Measurements from ENCODE around the gene SELL. TPM values are rescaled to one million over a fixed set of nuclear protein-coding genes. Genes with fewer than 3 reads are reported as not detected.
"Not testable (repeated sequence)": the region's sequence is repeated elsewhere in the genome, so short reads cannot be mapped to it uniquely, and the experiment has no call there.

Gene SELL
- total RNA-seq, 1 donor from 2014 or later = 115 TPM

- no peak overlapping the region for H3K4me3 Mint-ChIP-seq
- H3K36me3 Mint-ChIP-seq (ENCODE audit: low read depth) = no peaks in the 10 kb centered on the region
- DNase-seq (ENCODE audit: low spot score) = no peak
- peaks cover 17% of the 10 kb centered on the region for H3K27me3 Mint-ChIP-seq (ENCODE audit: insufficient read depth)
- no peaks in the 10 kb centered on the region for H3K9me3 Mint-ChIP-seq
- H3K4me1 Mint-ChIP-seq (ENCODE audit: low read depth) = no peaks in the 10 kb centered on the region
- intact Hi-C loops (cut with micrococcal nuclease) = no loop called here
- H3K27ac Mint-ChIP-seq = no peak overlapping the region
These were observed 15.4 kb upstream of the SELL start for GRCh38 chr1:169726851-169727250.

- DNase-seq (ENCODE audit: low spot score) = no peak
- no peaks in the 10 kb centered on the region for H3K9me3 Mint-ChIP-seq
- peaks cover 17% of the 10 kb centered on the region for H3K27me3 Mint-ChIP-seq (ENCODE audit: insufficient read depth)
- H3K36me3 Mint-ChIP-seq (ENCODE audit: low read depth) = no peaks in the 10 kb centered on the region
- H3K4me1 Mint-ChIP-seq (ENCODE audit: low read depth) = no peaks in the 10 kb centered on the region
- intact Hi-C loops (cut with micrococcal nuclease) = no loop called here
- H3K4me3 Mint-ChIP-seq = no peak overlapping the region
- no peak overlapping the region for H3K27ac Mint-ChIP-seq
These were observed 14.5 kb upstream of the SELL start for GRCh38 chr1:169725930-169726329.

DNA sequence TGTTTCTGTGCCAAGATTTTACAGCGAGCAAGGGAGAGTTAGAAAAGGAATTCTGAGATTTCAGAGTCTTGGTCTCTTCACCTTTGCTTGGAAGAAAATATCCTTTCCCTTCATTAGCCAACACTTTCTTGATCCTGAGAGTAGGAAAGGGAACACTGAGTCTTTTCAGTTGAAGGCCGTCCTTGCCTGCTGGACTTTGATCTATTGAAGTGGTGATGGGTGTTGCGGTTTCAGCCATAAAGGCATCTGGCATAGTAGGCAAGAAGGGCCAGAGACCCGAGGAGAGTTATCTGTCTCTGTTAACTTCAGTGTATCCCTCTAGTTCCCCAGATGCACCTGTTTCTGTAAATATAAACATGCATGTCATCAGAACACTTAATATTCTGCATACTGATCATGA lies 12.7 kb upstream of the SELL start:
- intact Hi-C loops (cut with micrococcal nuclease) = no loop called here
- H3K27me3 Mint-ChIP-seq (ENCODE audit: insufficient read depth) = peaks cover 12% of the 10 kb centered on the region
- H3K27ac Mint-ChIP-seq = no peak overlapping the region
- no peaks in the 10 kb centered on the region for H3K4me1 Mint-ChIP-seq (ENCODE audit: low read depth)
- DNase-seq (ENCODE audit: low spot score) = no peak
- H3K4me3 Mint-ChIP-seq = no peak overlapping the region
- H3K36me3 Mint-ChIP-seq (ENCODE audit: low read depth) = no peaks in the 10 kb centered on the region
- H3K9me3 Mint-ChIP-seq = no peaks in the 10 kb centered on the region

DNA sequence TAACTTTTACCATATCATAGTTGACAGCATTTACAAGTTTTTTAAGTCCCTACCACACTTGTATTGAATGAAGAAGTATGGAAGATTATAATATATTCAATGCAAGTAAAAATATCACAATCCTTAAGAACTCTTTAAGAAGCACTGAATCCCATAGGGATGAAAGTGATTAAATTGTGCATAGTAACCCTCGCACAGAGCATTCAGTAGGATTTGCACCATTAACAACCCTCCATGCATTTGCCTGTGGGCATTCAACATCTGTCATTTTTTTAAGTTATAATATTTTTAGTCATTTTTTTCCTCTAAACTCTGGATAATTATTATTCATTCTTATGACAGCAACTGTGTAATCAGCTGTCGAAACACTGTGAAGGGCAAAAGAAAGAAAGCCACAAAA lies 12.3 kb upstream of the SELL start:
- H3K27me3 Mint-ChIP-seq (ENCODE audit: insufficient read depth) = peaks cover 15% of the 10 kb centered on the region
- peaks cover under 1% of the 10 kb centered on the region for H3K36me3 Mint-ChIP-seq (ENCODE audit: low read depth)
- intact Hi-C loops (cut with micrococcal nuclease) = no loop called here
- H3K27ac Mint-ChIP-seq = no peak overlapping the region
- H3K4me3 Mint-ChIP-seq = no peak overlapping the region
- H3K4me1 Mint-ChIP-seq (ENCODE audit: low read depth) = no peaks in the 10 kb centered on the region
- peaks cover 3% of the 10 kb centered on the region for H3K9me3 Mint-ChIP-seq
- no peak for DNase-seq (ENCODE audit: low spot score)

- DNase-seq (ENCODE audit: low spot score) = no peak
- Mint-ChIP-seq H3K9me3 (peaks cover 6% of the 10 kb centered on the region), H3K27ac (no peak overlapping the region), H3K4me3 (no peak overlapping the region), H3K36me3 (ENCODE audit: low read depth) (peaks cover 3% of the 10 kb centered on the region), H3K4me1 (ENCODE audit: low read depth) (no peaks in the 10 kb centered on the region), H3K27me3 (ENCODE audit: insufficient read depth) (peaks cover 16% of the 10 kb centered on the region)
- intact Hi-C loops (cut with micrococcal nuclease) = no loop called here
These were observed 11.4 kb upstream of the SELL start for GRCh38 chr1:169722779-169723178.

DNA sequence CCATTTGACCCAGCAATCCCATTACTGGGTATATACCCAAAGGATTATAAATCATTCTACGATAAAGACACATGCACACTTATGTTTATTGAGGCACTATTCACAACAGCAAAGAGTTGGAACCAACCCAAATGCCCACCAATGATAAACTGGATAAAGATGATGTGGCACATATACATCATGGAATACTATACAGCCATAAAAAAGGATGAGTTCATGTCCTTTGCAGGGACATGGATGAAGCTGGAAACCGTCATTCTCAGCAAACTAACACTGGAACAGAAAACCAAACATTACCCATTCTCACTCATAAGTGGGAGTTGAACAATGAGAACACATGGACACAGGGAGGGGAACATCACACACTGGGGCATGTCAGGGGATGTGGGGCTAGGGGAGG lies 3.7 kb upstream of the SELL start:
- peaks cover 33% of the 10 kb centered on the region for H3K27me3 Mint-ChIP-seq (ENCODE audit: insufficient read depth)
- H3K27ac Mint-ChIP-seq; DNase-seq (ENCODE audit: low spot score); H3K4me3 Mint-ChIP-seq; intact Hi-C loops (cut with micrococcal nuclease); H3K36me3 Mint-ChIP-seq (ENCODE audit: low read depth): not testable (repeated sequence)
- H3K9me3 Mint-ChIP-seq = peaks cover 31% of the 10 kb centered on the region
- H3K4me1 Mint-ChIP-seq (ENCODE audit: low read depth) = peaks cover 13% of the 10 kb centered on the region

DNA sequence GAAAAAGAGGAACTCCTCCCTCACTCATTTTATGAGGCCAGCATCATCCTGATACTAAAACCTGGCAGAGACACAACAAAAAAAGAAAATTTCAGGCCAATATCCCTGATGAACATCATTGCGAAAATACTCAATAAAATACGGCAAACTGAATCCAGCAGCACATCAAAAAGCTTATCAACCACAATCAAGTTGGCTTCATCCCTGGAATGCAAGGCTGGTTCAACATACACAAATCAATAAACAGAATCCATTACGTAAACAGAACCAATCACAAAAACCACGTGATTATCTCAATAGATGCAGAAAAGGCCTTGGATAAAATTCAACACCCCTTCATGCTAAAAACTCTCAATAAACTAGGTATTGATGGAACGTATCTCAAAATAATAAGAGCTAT lies 1.7 kb upstream of the SELL start:
- peaks cover 30% of the 10 kb centered on the region for H3K4me1 Mint-ChIP-seq (ENCODE audit: low read depth)

GRCh38 chr1:169712309-169712631 lies 850 bp upstream of the SELL start:
- DNase-seq (ENCODE audit: low spot score) = no peak
- peaks cover 23% of the 10 kb centered on the region for H3K27me3 Mint-ChIP-seq (ENCODE audit: insufficient read depth)
- no peak overlapping the region for H3K27ac Mint-ChIP-seq
- peaks cover 13% of the 10 kb centered on the region for H3K36me3 Mint-ChIP-seq (ENCODE audit: low read depth)
- intact Hi-C loops (cut with micrococcal nuclease) = loop anchor here (1.0 to 5.0 kb wide), 5 partner anchors 111 to 1109 kb away; partner anchors contain the start of genes BLZF1, F5 and NME7
- H3K4me1 Mint-ChIP-seq (ENCODE audit: low read depth) = peaks cover 35% of the 10 kb centered on the region
- H3K4me3 Mint-ChIP-seq = peak overlapping the region; percentile 93
- peaks cover 21% of the 10 kb centered on the region for H3K9me3 Mint-ChIP-seq

More for the DNA sequence above, 1.7 kb upstream of the SELL start:
- Mint-ChIP-seq H3K27me3 (ENCODE audit: insufficient read depth) (peaks cover 29% of the 10 kb centered on the region), H3K9me3 (peaks cover 27% of the 10 kb centered on the region), H3K36me3 (ENCODE audit: low read depth) (peaks cover 11% of the 10 kb centered on the region)
- not testable (repeated sequence) for DNase-seq (ENCODE audit: low spot score); H3K4me3 Mint-ChIP-seq; H3K27ac Mint-ChIP-seq
- intact Hi-C loops (cut with micrococcal nuclease) = loop anchor here (2.0 to 5.0 kb wide), 2 partner anchors 346 to 1110 kb away; partner anchors contain the start of genes BLZF1 and NME7

- Mint-ChIP-seq H3K27me3 (ENCODE audit: insufficient read depth) (peaks cover 3% of the 10 kb centered on the region), H3K4me1 (ENCODE audit: low read depth) (peaks cover 71% of the 10 kb centered on the region), H3K9me3 (peaks cover 13% of the 10 kb centered on the region), H3K36me3 (ENCODE audit: low read depth) (peaks cover 47% of the 10 kb centered on the region), H3K27ac (peak overlapping the region; percentile 95), H3K4me3 (peak overlapping the region; percentile 93)
- intact Hi-C loops (cut with micrococcal nuclease) = loop anchor here (1.0 kb wide), 1 partner anchor 9 kb away; no protein-coding TSS in a partner anchor
- no peak for DNase-seq (ENCODE audit: low spot score)
These were observed 2.8 kb downstream of the SELL start for GRCh38 chr1:169708647-169709046.

- H3K4me3 Mint-ChIP-seq = peak overlapping the region; percentile 93
- peaks cover 51% of the 10 kb centered on the region for H3K36me3 Mint-ChIP-seq (ENCODE audit: low read depth)
- no peak for DNase-seq (ENCODE audit: low spot score)
These were observed 3.4 kb downstream of the SELL start for GRCh38 chr1:169707912-169708604.

DNA sequence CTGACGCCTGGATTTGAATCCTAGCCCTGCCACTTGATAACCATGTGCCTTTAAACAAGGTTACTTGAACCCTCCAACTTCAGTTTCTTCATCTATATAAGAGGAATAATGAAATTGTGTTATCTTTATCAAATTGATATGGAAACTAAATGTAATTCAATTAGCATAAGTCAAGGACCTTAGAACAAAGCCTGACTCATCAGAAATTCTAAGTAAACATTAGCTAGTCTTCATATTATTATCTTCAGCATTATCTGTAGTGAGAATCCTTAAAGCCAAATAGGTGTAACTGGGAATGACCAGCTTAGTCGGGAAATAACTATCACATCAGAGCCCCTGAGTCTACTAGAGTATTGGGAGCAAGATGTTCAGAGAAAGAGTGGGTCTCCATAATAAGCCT lies 6.6 kb downstream of the SELL start:
- Mint-ChIP-seq H3K27me3 (ENCODE audit: insufficient read depth) (no peaks in the 10 kb centered on the region), H3K4me1 (ENCODE audit: low read depth) (peaks cover 91% of the 10 kb centered on the region), H3K36me3 (ENCODE audit: low read depth) (peaks cover 79% of the 10 kb centered on the region), H3K9me3 (no peaks in the 10 kb centered on the region), H3K27ac (peak overlapping the region; percentile 56), H3K4me3 (peak overlapping the region; percentile 28)
- intact Hi-C loops (cut with micrococcal nuclease) = no loop called here
- no peak for DNase-seq (ENCODE audit: low spot score)

More at GRCh38 chr1:169707912-169708604, 3.4 kb downstream of the SELL start:
- Mint-ChIP-seq H3K4me1 (ENCODE audit: low read depth) (peaks cover 77% of the 10 kb centered on the region), H3K27ac (peak overlapping the region; percentile 95), H3K27me3 (ENCODE audit: insufficient read depth) (no peaks in the 10 kb centered on the region), H3K9me3 (peaks cover 7% of the 10 kb centered on the region)
- intact Hi-C loops (cut with micrococcal nuclease) = loop anchor here (1.0 kb wide), 1 partner anchor 9 kb away; no protein-coding TSS in a partner anchor

- DNase-seq (ENCODE audit: low spot score) = no peak
- Mint-ChIP-seq H3K4me1 (ENCODE audit: low read depth) (peaks cover 95% of the 10 kb centered on the region), H3K4me3 (peak overlapping the region; percentile 43), H3K27me3 (ENCODE audit: insufficient read depth) (no peaks in the 10 kb centered on the region), H3K9me3 (no peaks in the 10 kb centered on the region), H3K36me3 (ENCODE audit: low read depth) (peaks cover 78% of the 10 kb centered on the region), H3K27ac (peak overlapping the region; percentile 69)
- intact Hi-C loops (cut with micrococcal nuclease) = no loop called here
These were observed 10.0 kb downstream of the SELL start for GRCh38 chr1:169701261-169702005.

- Mint-ChIP-seq H3K4me1 (ENCODE audit: low read depth) (peaks cover 95% of the 10 kb centered on the region), H3K9me3 (no peaks in the 10 kb centered on the region), H3K4me3 (peak overlapping the region; percentile 54), H3K27me3 (ENCODE audit: insufficient read depth) (no peaks in the 10 kb centered on the region), H3K36me3 (ENCODE audit: low read depth) (peaks cover 77% of the 10 kb centered on the region), H3K27ac (peak overlapping the region; percentile 86)
- intact Hi-C loops (cut with micrococcal nuclease) = loop anchor here (1.0 to 5.0 kb wide), 5 partner anchors 8 to 1522 kb away; partner anchors contain the start of genes SCYL3 and TIPRL
- no peak for DNase-seq (ENCODE audit: low spot score)
These were observed 11.7 kb downstream of the SELL start for GRCh38 chr1:169699707-169700106.
